Stimulated activated CD4-positive, alpha-beta T cell treated with anti-CD3 and anti-CD28 coated beads, TNF-alpha, amount 100 ng/mL, for 48 hours (primary cell): Measurements from ENCODE around the gene CYTH3.
A peak's percentile ranks its signal among the peaks of the same experiment; 100 is the strongest.
"Not testable (repeated sequence)": the region's sequence is repeated elsewhere in the genome, so short reads cannot be mapped to it uniquely, and the experiment has no call there.

Source experiments
- DNase-seq, 3 donors: peaks; one replicate each; pipeline ENCODE4 v3.0.0-alpha.2; 2020; ENCODE audit warnings: low read depth in 3 of 3

CYTH3 gene

GRCh38 chr7:6232534-6232933 is 39.9 kb downstream of the CYTH3 start:
- no peak for DNase-seq

- no peak for DNase-seq
These were observed 40.3 kb downstream of the CYTH3 start for GRCh38 chr7:6232116-6232515.

GRCh38 chr7:6231184-6231583 is 41.2 kb downstream of the CYTH3 start:
- no peak for DNase-seq

- DNase-seq, result not testable (repeated sequence)
These were observed 43.1 kb downstream of the CYTH3 start for GRCh38 chr7:6229284-6229683.

- DNase-seq, result no peak
These were observed 43.8 kb downstream of the CYTH3 start for GRCh38 chr7:6228361-6229229.

GRCh38 chr7:6227294-6227846 is 45.1 kb downstream of the CYTH3 start:
- no peak for DNase-seq

GRCh38 chr7:6226194-6226799 is 46.1 kb downstream of the CYTH3 start:
- DNase-seq, result no peak

GRCh38 chr7:6223411-6223810 is 49.0 kb downstream of the CYTH3 start:
- DNase-seq, result not testable (repeated sequence)

- DNase-seq, result not testable (repeated sequence)
These were observed 49.4 kb downstream of the CYTH3 start for GRCh38 chr7:6223010-6223409.

- DNase-seq, result peak; percentile 16 to 30 (median 20)
These were observed 50.8 kb downstream of the CYTH3 start for GRCh38 chr7:6221340-6222319.

- DNase-seq, result no peak
These were observed 54.1 kb downstream of the CYTH3 start for GRCh38 chr7:6218329-6218728.

GRCh38 chr7:6212008-6212407 is 60.4 kb downstream of the CYTH3 start:
- no peak for DNase-seq

GRCh38 chr7:6210621-6211372 is 61.6 kb downstream of the CYTH3 start:
- no peak for DNase-seq

GRCh38 chr7:6209340-6209739 is 63.1 kb downstream of the CYTH3 start:
- no peak for DNase-seq

GRCh38 chr7:6208573-6209328 is 63.7 kb downstream of the CYTH3 start:
- no peak for DNase-seq

GRCh38 chr7:6205971-6206660 is 66.3 kb downstream of the CYTH3 start:
- no peak for DNase-seq

GRCh38 chr7:6203381-6203780 is 69.0 kb downstream of the CYTH3 start:
- no peak for DNase-seq

- DNase-seq, result no peak
These were observed 70.3 kb downstream of the CYTH3 start for GRCh38 chr7:6202117-6202516.

GRCh38 chr7:6200971-6201370 is 71.5 kb downstream of the CYTH3 start:
- no peak for DNase-seq
